Left lobe of liver (tissue), 2 donors: Measurements from ENCODE around the gene TRAK1. TPM values are rescaled to one million over a fixed set of nuclear protein-coding genes. Genes with fewer than 3 reads are reported as not detected.

ENCODE experiments used
- ATAC-seq: fragments of 200-7000 bp; cut with Tn5 transposase; one replicate; pipeline ENCODE4 v1.9.1; 2020; ENCODE audit warnings: mild to moderate bottlenecking, moderate library complexity
- DNase-seq: peaks from one replicate; pipeline ENCODE4 v3.0.0-alpha.2; 2020; ENCODE audit warnings: low spot score
- total RNA-seq: library from RNA; stranded (reverse); gene quantifications from one replicate; pipeline ENCODE4 v1.2.1, GENCODE V29; 2021
- donor health status: DM: no; HTN: no; CAD: no; lungs with moderate emphysema.
- donor health status: DM: no; HTN: yes; CAD: no.

Gene TRAK1
- total RNA-seq, 1 donor from 2014 or later: 11.2 TPM

DNA sequence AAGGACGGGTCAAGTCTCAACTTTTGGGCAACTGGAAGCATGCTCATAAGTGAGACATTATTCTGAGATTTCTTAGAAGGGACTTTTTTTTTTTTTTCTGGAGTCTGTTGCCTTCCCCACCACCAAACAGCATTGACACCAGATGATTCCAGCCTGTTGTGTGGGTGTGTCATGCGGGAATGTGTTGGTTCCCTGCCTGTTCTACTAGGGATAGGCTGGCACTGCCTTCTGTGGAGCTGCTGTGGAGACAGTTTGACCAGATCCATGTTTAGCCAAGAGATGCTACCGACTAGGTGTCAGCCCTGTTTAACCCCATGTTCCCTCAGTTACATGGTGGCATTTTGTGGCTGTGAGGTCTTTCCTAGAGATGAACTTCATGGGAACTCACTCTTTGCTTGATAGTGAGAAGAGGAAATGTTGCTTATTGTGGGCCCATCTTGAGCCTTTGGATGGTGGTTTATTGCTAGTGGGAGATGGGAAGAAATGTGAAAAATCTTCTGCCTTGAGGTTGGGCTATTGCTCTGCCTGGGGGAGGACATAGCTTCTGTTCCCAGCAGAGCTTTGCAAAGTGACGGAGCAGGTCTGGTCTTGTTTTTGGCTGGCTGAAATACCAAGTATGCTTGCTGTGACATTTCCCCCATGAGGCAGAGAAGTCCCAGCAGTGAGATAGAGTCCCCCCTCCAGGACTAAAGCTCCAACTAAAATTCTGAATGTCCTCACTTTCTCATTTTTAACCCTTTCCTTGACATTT lies 31.3 kb downstream of the TRAK1 start:
- DNase-seq (no peak), ATAC-seq (no peak)

- ATAC-seq: peak; percentile 57
- no peak for DNase-seq
Measured at GRCh38 chr3:42123012-42123581, 31.9 kb downstream of the TRAK1 start.

- ATAC-seq (no peak), DNase-seq (no peak)
Measured at GRCh38 chr3:42123824-42124658, 32.9 kb downstream of the TRAK1 start.

GRCh38 chr3:42127226-42127625 lies 36.1 kb downstream of the TRAK1 start:
- no peak for ATAC-seq
- DNase-seq: no peak

GRCh38 chr3:42128526-42128925 lies 37.4 kb downstream of the TRAK1 start:
- ATAC-seq: no peak

DNA sequence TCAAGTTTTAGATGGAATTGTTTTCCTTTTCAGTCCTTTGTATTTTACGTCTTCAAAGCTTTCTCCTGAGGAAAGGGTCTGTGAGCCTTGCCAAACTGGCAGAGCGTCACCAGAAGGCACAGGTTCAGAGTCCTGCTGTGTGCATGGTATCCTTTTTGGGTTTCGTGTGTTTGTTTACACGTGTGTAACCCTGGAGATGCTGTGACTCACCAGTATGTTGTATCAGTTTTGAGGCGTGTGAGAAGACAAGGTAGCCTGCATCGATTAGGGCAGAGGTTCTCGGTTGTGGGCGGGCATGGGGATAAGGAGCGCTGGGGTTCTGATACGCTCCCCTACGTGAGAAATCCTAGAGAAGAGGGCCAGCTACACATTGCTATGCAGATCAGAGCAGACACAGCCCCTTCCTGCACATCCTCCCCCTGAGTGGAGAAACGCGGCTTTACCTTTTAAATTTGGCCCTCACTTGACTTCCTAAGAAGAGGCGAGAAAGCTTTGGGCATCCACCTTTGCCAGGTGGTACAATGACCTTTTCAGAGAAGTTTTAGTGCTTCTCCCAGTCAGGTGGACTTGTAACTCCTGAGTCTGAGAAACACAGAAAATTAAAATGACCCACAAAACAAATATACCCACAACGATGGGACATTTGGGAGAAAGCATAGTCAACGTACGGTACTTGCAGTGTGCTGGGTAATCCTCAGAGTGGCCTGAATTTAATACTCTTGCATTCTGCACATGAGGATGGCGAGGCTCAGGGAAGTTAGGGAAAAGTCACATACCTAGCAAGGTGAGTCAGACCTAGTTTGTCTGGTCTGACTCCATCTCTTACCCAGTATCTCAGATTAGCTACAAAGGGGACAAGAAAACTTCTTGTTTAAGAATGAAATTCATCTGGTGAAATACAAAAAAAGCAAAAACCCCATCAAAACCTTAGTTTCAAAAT lies 38.1 kb downstream of the TRAK1 start:
- ATAC-seq: peak; percentile 77
- DNase-seq: peak; percentile 57

More at GRCh38 chr3:42128526-42128925, 37.4 kb downstream of the TRAK1 start:
- no peak for DNase-seq

GRCh38 chr3:42130007-42130328 lies 38.8 kb downstream of the TRAK1 start:
- ATAC-seq (no peak), DNase-seq (no peak)

- ATAC-seq (peak; percentile 70), DNase-seq (no peak)
Measured at GRCh38 chr3:42130329-42131070, 39.3 kb downstream of the TRAK1 start.

GRCh38 chr3:42133500-42134298 lies 42.5 kb downstream of the TRAK1 start:
- ATAC-seq: no peak
- DNase-seq: no peak

DNA sequence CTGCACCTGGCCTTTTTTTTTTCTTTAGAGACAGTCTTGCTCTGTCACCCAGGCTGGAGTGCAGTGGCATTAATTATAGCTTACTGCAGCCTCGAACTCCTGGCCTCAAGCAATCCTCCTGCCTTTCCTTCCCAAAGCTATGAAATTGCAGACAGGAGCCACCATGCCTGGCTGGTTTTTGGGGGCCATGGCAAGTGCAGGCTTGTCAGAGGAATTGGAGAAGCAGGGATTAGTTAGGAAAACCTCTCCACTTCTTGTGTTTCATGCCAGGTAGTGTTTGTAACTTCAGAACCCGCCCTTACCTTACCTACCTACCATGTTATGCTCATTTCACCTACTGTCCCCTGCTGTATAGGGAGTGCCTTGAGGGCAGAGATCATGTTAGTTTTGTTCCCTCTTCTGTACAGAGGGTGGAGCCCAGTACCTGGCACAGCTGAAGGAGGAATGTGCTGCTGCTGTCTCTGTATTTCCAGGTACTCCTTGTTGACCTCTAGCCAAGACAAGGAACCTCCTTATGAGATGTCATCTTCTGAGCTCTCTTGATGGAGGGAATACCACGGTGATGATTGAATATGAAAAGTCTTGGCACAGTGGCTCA lies 43.8 kb downstream of the TRAK1 start:
- peak; percentile 89 for ATAC-seq

GRCh38 chr3:42139621-42140453 lies 48.7 kb downstream of the TRAK1 start:
- DNase-seq (no peak), ATAC-seq (no peak)

More for the DNA sequence above, 43.8 kb downstream of the TRAK1 start:
- DNase-seq: no peak

GRCh38 chr3:42140665-42141203 lies 49.6 kb downstream of the TRAK1 start:
- no peak for ATAC-seq
- DNase-seq: no peak

- DNase-seq: no peak
- no peak for ATAC-seq
Measured at GRCh38 chr3:42143440-42143839, 52.3 kb downstream of the TRAK1 start.

- DNase-seq: no peak
- no peak for ATAC-seq
Measured at GRCh38 chr3:42144209-42144608, 53.1 kb downstream of the TRAK1 start.

DNA sequence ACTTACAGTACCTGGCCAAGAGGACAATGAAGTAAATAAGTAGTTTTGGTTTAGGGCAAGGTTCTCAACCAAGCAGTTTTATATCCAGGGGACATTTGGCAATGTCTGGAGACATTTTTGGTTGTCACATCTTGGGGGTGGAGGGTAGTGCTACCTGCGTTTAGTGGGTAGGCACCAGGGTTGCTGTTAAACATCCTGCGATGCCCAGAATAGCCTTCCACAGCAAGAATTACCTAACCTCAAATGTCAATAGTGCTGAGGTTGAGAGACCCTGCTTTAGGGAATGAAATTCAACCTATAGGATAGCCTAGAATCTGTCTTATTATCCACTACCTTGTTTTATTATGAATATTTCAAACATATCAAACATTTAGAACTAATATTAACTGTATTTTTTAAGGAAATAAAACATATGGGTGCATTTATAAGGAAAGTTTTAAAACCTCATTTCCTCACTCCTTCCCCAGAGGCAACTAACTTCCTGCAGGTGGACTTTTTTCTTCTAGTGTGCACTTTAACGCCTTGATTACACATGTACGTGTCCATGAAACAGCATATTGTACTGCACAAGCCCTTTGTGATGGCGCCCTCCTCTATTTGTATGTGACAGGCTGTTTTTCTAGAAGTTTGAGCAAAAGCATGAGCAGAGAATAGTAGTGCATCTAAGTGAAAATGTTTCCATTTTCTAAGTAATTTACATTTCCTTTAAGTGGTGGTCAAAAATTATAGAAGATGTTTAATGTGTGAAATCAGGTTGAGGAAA lies 57.1 kb downstream of the TRAK1 start:
- DNase-seq (no peak), ATAC-seq (no peak)

DNA sequence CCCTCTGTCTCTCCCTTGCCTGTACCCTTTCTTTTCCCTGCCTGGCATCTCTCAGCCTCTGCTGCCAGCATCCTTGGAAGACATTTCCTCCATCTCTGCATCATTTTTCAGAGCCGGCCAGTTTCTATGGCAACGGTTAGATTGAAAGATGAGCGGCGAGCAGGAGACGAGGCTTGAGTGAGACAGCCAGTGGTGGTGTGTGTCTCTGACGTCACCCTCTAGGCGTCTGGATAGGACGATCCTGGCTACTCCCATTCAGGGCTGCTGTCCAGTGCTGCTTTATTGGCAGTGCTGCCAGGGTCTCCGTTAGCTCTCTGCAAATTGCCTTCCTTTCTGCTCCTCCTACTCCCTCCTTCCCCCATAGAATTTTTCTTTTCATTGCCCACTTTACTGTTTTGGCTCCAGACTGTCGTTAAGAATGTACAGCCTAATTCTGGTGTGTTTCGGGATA lies 57.9 kb downstream of the TRAK1 start:
- peak; percentile 31 for ATAC-seq

DNA sequence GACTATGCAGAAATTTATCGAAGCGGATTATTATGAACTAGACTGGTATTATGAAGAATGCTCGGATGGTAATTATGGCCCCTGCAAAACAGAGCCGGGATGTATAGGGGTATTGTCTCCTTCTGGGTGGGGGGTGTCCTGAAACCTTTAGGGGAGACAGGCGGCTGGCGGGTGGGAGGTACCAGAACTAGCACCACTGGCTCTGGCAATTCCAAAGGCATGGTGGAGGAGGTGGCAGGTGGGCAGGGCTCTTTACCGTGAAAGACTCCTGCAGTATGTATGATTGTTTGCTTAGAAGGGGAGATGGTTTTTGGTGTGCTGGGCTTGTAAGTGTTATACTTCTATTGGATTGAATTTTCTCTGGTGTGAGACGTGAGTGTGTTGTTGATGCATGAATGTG lies 58.4 kb downstream of the TRAK1 start:
- ATAC-seq (no peak), DNase-seq (no peak)

More for the DNA sequence above, 57.9 kb downstream of the TRAK1 start:
- DNase-seq: no peak
